Muscle of leg (tissue), 11 donors: ENCODE data around the gene SEC24C. TPM values are rescaled to one million over a fixed set of nuclear protein-coding genes. Genes with fewer than 3 reads are reported as not detected.
"Not testable (repeated sequence)": the region's sequence is repeated elsewhere in the genome, so short reads cannot be mapped to it uniquely, and the experiment has no call there.

Experiments used
- DNase-seq: peaks from one replicate; pipeline ENCODE4 v3.0.0; 2013
- H3K27ac ChIP-seq: one replicate; pipeline ENCODE4 v1.5.1; 2013; ENCODE audit warnings: mild to moderate bottlenecking, low read length, control low read depth
- H3K27me3 ChIP-seq: one replicate; pipeline ENCODE4 v1.6.1; 2013; ENCODE audit warnings: low read length; ENCODE audit not compliant: control insufficient read depth, insufficient read depth
- H3K36me3 ChIP-seq: one replicate; pipeline ENCODE4 v1.6.1; 2013; ENCODE audit warnings: low read length; ENCODE audit not compliant: control insufficient read depth, insufficient read depth
- H3K4me1 ChIP-seq: one replicate; pipeline ENCODE4 v1.6.1; 2013; ENCODE audit warnings: low read length; ENCODE audit not compliant: control insufficient read depth, insufficient read depth
- H3K4me3 ChIP-seq: one replicate; pipeline ENCODE4 v1.5.1; 2013; ENCODE audit warnings: low read length, control low read depth
- H3K9me3 ChIP-seq: replicated peaks from 2 replicates; pipeline ENCODE4 v1.6.1; 2013; ENCODE audit warnings: low read depth, low read length; ENCODE audit not compliant: control insufficient read depth
- WGBS: methylation state at CpG from one replicate; pipeline ENCODE4 v1.1.5; 2013; ENCODE audit warnings: missing lambda C conversion rate; ENCODE audit not compliant: insufficient coverage; 5-methylcytosine and 5-hydroxymethylcytosine counted together
- polyA plus RNA-seq, 8 donors: library from polyadenylated mRNA; unstranded; fragments of 120-200 nt; gene quantifications; one replicate each; pipeline versions ENCODE4 v1.2.1 to v1.2.3, GENCODE V29; 2013; ENCODE audit warnings: inconsistent platforms in 1 of 8, low replicate concordance in 1 of 8; ENCODE audit not compliant: insufficient read length in 8 of 8, insufficient read depth in 1 of 8
- total RNA-seq: library from RNA; stranded (reverse); fragments of 120-200 nt; gene quantifications from one replicate; pipeline ENCODE4 v1.2.4, GENCODE V29; 2013

SEC24C gene
- total and polyA plus RNA-seq, 9 donors, result 43.4 to 59.3 (median 49.3) TPM

- Histone ChIP-seq H3K36me3 (peaks cover 76% of the 10 kb centered on the region), H3K27me3 (no peaks in the 10 kb centered on the region)
- WGBS, result 93% methylated on average over 18 of the region's 22 CpGs
Observed at GRCh38 chr10:73790886-73791625, 46.9 kb downstream of the SEC24C start.

GRCh38 chr10:73791871-73792400 lies 47.8 kb downstream of the SEC24C start:
- WGBS, result 94% methylated on average over 25 of the region's 26 CpGs
- peaks cover 8% of the 10 kb centered on the region for H3K4me1 ChIP-seq
- no peaks in the 10 kb centered on the region for H3K9me3 ChIP-seq
- peaks cover 84% of the 10 kb centered on the region for H3K36me3 ChIP-seq
- no peak for DNase-seq
- H3K27ac ChIP-seq, result no peak overlapping the region
- no peak overlapping the region for H3K4me3 ChIP-seq
- H3K27me3 ChIP-seq, result no peaks in the 10 kb centered on the region

More at GRCh38 chr10:73790886-73791625, 46.9 kb downstream of the SEC24C start:
- Histone ChIP-seq H3K27ac (no peak overlapping the region), H3K4me1 (peaks cover 14% of the 10 kb centered on the region), H3K4me3 (no peak overlapping the region), H3K9me3 (no peaks in the 10 kb centered on the region)
- no peak for DNase-seq

- Histone ChIP-seq H3K36me3 (peaks cover 94% of the 10 kb centered on the region), H3K4me1 (no peaks in the 10 kb centered on the region), H3K4me3 (no peak overlapping the region), H3K27me3 (no peaks in the 10 kb centered on the region), H3K9me3 (no peaks in the 10 kb centered on the region), H3K27ac (no peak overlapping the region)
- no peak for DNase-seq
- 89% methylated on average over 3 of the region's 5 CpGs for WGBS
Observed at GRCh38 chr10:73793456-73793855, 49.3 kb downstream of the SEC24C start.

- not testable (repeated sequence) for DNase-seq, H3K27me3 ChIP-seq, H3K4me1 ChIP-seq, H3K27ac ChIP-seq, H3K4me3 ChIP-seq, H3K9me3 ChIP-seq
- 100% methylated on average over 4 of the region's 10 CpGs for WGBS
- peaks cover 95% of the 10 kb centered on the region for H3K36me3 ChIP-seq
Observed at GRCh38 chr10:73795491-73795890, 51.3 kb downstream of the SEC24C start.

- DNase-seq, H3K9me3 ChIP-seq, H3K4me1 ChIP-seq, H3K27ac ChIP-seq, H3K4me3 ChIP-seq, H3K27me3 ChIP-seq: not testable (repeated sequence)
- 100% methylated on average over 2 of the region's 8 CpGs for WGBS
- peaks cover 96% of the 10 kb centered on the region for H3K36me3 ChIP-seq
Observed at GRCh38 chr10:73796035-73796434, 51.9 kb downstream of the SEC24C start.

- no peak for DNase-seq
Observed at GRCh38 chr10:73796766-73797165, 52.6 kb downstream of the SEC24C start.

GRCh38 chr10:73797324-73798025 lies 53.3 kb downstream of the SEC24C start:
- no peak overlapping the region for H3K4me3 ChIP-seq
- no peaks in the 10 kb centered on the region for H3K27me3 ChIP-seq
- 85% methylated on average over 15 of the region's 19 CpGs for WGBS
- no peak overlapping the region for H3K27ac ChIP-seq
- no peak for DNase-seq
- peaks cover 96% of the 10 kb centered on the region for H3K36me3 ChIP-seq
- no peaks in the 10 kb centered on the region for H3K4me1 ChIP-seq
- H3K9me3 ChIP-seq, result no peaks in the 10 kb centered on the region

More at GRCh38 chr10:73796766-73797165, 52.6 kb downstream of the SEC24C start:
- H3K36me3 ChIP-seq, result peaks cover 96% of the 10 kb centered on the region
- no peak overlapping the region for H3K27ac ChIP-seq
- 78% methylated on average over 3 of the region's 5 CpGs for WGBS
- no peaks in the 10 kb centered on the region for H3K9me3 ChIP-seq
- no peak overlapping the region for H3K4me3 ChIP-seq
- H3K27me3 ChIP-seq, result no peaks in the 10 kb centered on the region
- H3K4me1 ChIP-seq, result no peaks in the 10 kb centered on the region

- H3K36me3 ChIP-seq, result peaks cover 96% of the 10 kb centered on the region
- H3K9me3 ChIP-seq, result no peaks in the 10 kb centered on the region
- DNase-seq, result no peak
- H3K4me1 ChIP-seq, result no peaks in the 10 kb centered on the region
- H3K27me3 ChIP-seq, result no peaks in the 10 kb centered on the region
- H3K27ac ChIP-seq, result no peak overlapping the region
- H3K4me3 ChIP-seq, result no peak overlapping the region
- WGBS, result 87% methylated on average over 4 of the region's 6 CpGs
Observed at GRCh38 chr10:73798087-73798486, 53.9 kb downstream of the SEC24C start.

- WGBS, result 83% methylated on average over 8 of the region's 10 CpGs
- H3K4me3 ChIP-seq, result no peak overlapping the region
- no peak for DNase-seq
- no peaks in the 10 kb centered on the region for H3K4me1 ChIP-seq
- H3K36me3 ChIP-seq, result peaks cover 96% of the 10 kb centered on the region
- H3K27me3 ChIP-seq, result no peaks in the 10 kb centered on the region
- H3K27ac ChIP-seq, result no peak overlapping the region
- no peaks in the 10 kb centered on the region for H3K9me3 ChIP-seq
Observed at GRCh38 chr10:73798927-73799560, 54.9 kb downstream of the SEC24C start.
